A549 (cell line): Measurements from ENCODE around the gene HS6ST2.

Experiments
- CTCF ChIP-seq: fragments of >200 bp; sonication (Bioruptor Twin); formaldehyde crosslinking; IDR thresholded peaks from 3 replicates; pipeline ENCODE4 v1.5.1; 2016
- EHF ChIP-seq: fragments of 250-450 bp; sonication (Bioruptor Pico); IDR thresholded peaks from 2 replicates; pipeline ENCODE4 v1.5.0; 2020; ENCODE audit warnings: mild to moderate bottlenecking
- EP300 ChIP-seq, 2 experiments: fragments of >200 bp; sonication (Bioruptor Twin); formaldehyde crosslinking; IDR thresholded peaks; 2 replicates in 1 of 2; 3 replicates in 1 of 2; pipeline ENCODE4 v1.6.1; 2016 to 2017
- HMGXB4 ChIP-seq: fragments of 250-450 bp; sonication (Bioruptor Pico); IDR thresholded peaks from 2 replicates; pipeline ENCODE4 v1.5.0; 2021; ENCODE audit warnings: mild to moderate bottlenecking, moderate library complexity, borderline replicate concordance
- POLR2A ChIP-seq: IDR thresholded peaks from 2 replicates; pipeline ENCODE4 v1.6.1; 2012; ENCODE audit warnings: mild to moderate bottlenecking, low read length
- RAD21 ChIP-seq, 2 experiments: fragments of >200 bp in 1 of 2; sonication (Bioruptor Twin) in 1 of 2; formaldehyde crosslinking in 1 of 2; IDR thresholded peaks in 1 of 2; conservative IDR thresholded peaks in 1 of 2; 2 replicates in 1 of 2; 3 replicates in 1 of 2; pipeline ENCODE4 v1.6.1; 2012 to 2018; ENCODE audit warnings: inconsistent platforms in 1 of 2
- RFX5 ChIP-seq: fragments of 450-650 bp; IDR thresholded peaks from 2 replicates; pipeline ENCODE4 v1.7.1; 2014; ENCODE audit warnings: antibody characterized with exemption, mild to moderate bottlenecking, moderate library complexity
- ZSCAN20 ChIP-seq: fragments of 250-450 bp; sonication (Bioruptor Pico); IDR thresholded peaks from 2 replicates; pipeline ENCODE4 v1.8.0; 2022; ENCODE audit warnings: mild to moderate bottlenecking, moderate library complexity

GRCh38 chrX:132737743-132738142 lies 220.7 kb downstream of the HS6ST2 start:
- no peak for TF ChIP-seq ZSCAN20
- TF ChIP-seq POLR2A: no peak
- TF ChIP-seq HMGXB4: no peak
- no peak for TF ChIP-seq RAD21 (conservative IDR thresholded peaks at IDR 0.05 in 1 of 2, IDR thresholded peaks at IDR 0.05 in 1 of 2)
- no peak for TF ChIP-seq RFX5
- TF ChIP-seq CTCF: no peak
- no peak for TF ChIP-seq EHF (CRISPR knock-in tag)
- no peak for TF ChIP-seq EP300 (IDR thresholded peaks at IDR 0.05)
